Activated B cell treated with CpG ODN at 0.5 μM for 24 hours (primary cell): ENCODE measurements around the gene USP30. TPM values are rescaled to one million over a fixed set of nuclear protein-coding genes. Genes with fewer than 3 reads are reported as not detected.

ENCODE experiments used
- ATAC-seq: fragments of 200-7000 bp; cut with Tn5 transposase; one replicate; pipeline ENCODE4 v1.10.0; 2021; ENCODE audit warnings: low read depth, mild to moderate bottlenecking, moderate library complexity
- CTCF ChIA-PET: fragments of 350-600 bp; sonication (Branson Sonifier 250); formaldehyde crosslinking; loops from one replicate; lab custom pipeline; 2021; ENCODE audit warnings: antibody characterized with exemption; lab: Charles Lee
- POLR2A ChIA-PET: fragments of 350-600 bp; sonication (Branson Sonifier 250); formaldehyde crosslinking; loops from one replicate; lab custom pipeline; 2021; ENCODE audit warnings: antibody characterized with exemption; lab: Charles Lee
- DNase-seq: peaks from one replicate; pipeline ENCODE4 v3.0.0; 2022
- H3K27ac Mint-ChIP-seq: one replicate; pipeline ENCODE4 v1.8.0; 2020; ENCODE audit warnings: mixed read lengths
- H3K27me3 Mint-ChIP-seq: one replicate; pipeline ENCODE4 v1.8.0; 2021; ENCODE audit warnings: mixed read lengths
- H3K36me3 Mint-ChIP-seq: one replicate; pipeline ENCODE4 v1.8.0; 2021; ENCODE audit warnings: low read depth, mixed read lengths
- H3K4me1 Mint-ChIP-seq: one replicate; pipeline ENCODE4 v1.8.0; 2021; ENCODE audit warnings: mixed read lengths
- H3K4me3 Mint-ChIP-seq: one replicate; pipeline ENCODE4 v1.8.0; 2020; ENCODE audit warnings: mild to moderate bottlenecking, mixed read lengths
- H3K9me3 Mint-ChIP-seq: one replicate; pipeline ENCODE4 v1.8.0; 2020; ENCODE audit warnings: mixed read lengths
- CTCF ChIP-seq: fragments of 200-600 bp; IDR thresholded peaks from one replicate; pipeline ENCODE4 v1.8.0; 2022; ENCODE audit warnings: antibody characterized with exemption, mild to moderate bottlenecking
- intact Hi-C: fragments of 100-400 bp; cut with micrococcal nuclease; formaldehyde crosslinking; loops from one replicate; pipeline ENCODE4 v1.15.1; 2024
- total RNA-seq: library from RNA; stranded (reverse); gene quantifications from 2 replicates; pipeline ENCODE4 v1.2.3, GENCODE V29; 2022

The USP30 gene
- total RNA-seq, 1 donor from 2014 or later, result 17.7 TPM

GRCh38 chr12:109098183-109098604 lies 45.8 kb downstream of the USP30 start:
- H3K9me3 Mint-ChIP-seq, result no peaks in the 10 kb centered on the region
- H3K27ac Mint-ChIP-seq, result peak overlapping the region; percentile 41
- TF ChIP-seq CTCF, result no peak
- peaks cover 13% of the 10 kb centered on the region for H3K36me3 Mint-ChIP-seq
- ATAC-seq (peak; percentile 19), DNase-seq (no peak)
- H3K27me3 Mint-ChIP-seq, result no peaks in the 10 kb centered on the region
- intact Hi-C loops, result loop anchor here (1.0 to 10.0 kb wide), 5 partner anchors 46 to 2003 kb away; partner anchors contain the start of genes CORO1C, CRY1, MMAB and MVK
- peaks cover 25% of the 10 kb centered on the region for H3K4me1 Mint-ChIP-seq
- POLR2A ChIA-PET, result interaction anchor here (1.2 to 1.5 kb wide), 2 partner anchors 14 to 45 kb away, joined by 4 to 5 read pairs; no protein-coding TSS in a partner anchor
- CTCF ChIA-PET, result interaction anchor here (3.1 kb wide), 1 partner anchor 14 kb away, joined by 19 read pairs; no protein-coding TSS in a partner anchor
- peak overlapping the region; percentile 84 for H3K4me3 Mint-ChIP-seq

GRCh38 chr12:109098651-109099050 lies 46.3 kb downstream of the USP30 start:
- no peaks in the 10 kb centered on the region for H3K9me3 Mint-ChIP-seq
- peaks cover 20% of the 10 kb centered on the region for H3K4me1 Mint-ChIP-seq
- H3K4me3 Mint-ChIP-seq, result peak overlapping the region; percentile 84
- no peak for DNase-seq
- ChIA-PET POLR2A (interaction anchor here (1.2 to 1.5 kb wide), 2 partner anchors 13 to 45 kb away, joined by 4 to 5 read pairs; no protein-coding TSS in a partner anchor), CTCF (interaction anchor here (3.1 kb wide), 1 partner anchor 14 kb away, joined by 19 read pairs; no protein-coding TSS in a partner anchor)
- no peaks in the 10 kb centered on the region for H3K27me3 Mint-ChIP-seq
- no peak for TF ChIP-seq CTCF
- H3K27ac Mint-ChIP-seq, result no peak overlapping the region
- intact Hi-C loops, result loop anchor here (1.0 to 10.0 kb wide), 5 partner anchors 46 to 2004 kb away; partner anchors contain the start of genes CORO1C, CRY1, MMAB and MVK
- no peak for ATAC-seq
- H3K36me3 Mint-ChIP-seq, result peaks cover 17% of the 10 kb centered on the region

GRCh38 chr12:109099431-109100020 lies 47.1 kb downstream of the USP30 start:
- ChIA-PET CTCF (interaction anchor here (1.1 to 3.1 kb wide), 2 partner anchors 13 to 1181 kb away, joined by 3 to 19 read pairs; no protein-coding TSS in a partner anchor), POLR2A (interaction anchor here (1.2 to 1.5 kb wide), 2 partner anchors 12 to 46 kb away, joined by 4 to 5 read pairs; no protein-coding TSS in a partner anchor)
- ATAC-seq (no peak), DNase-seq (no peak)
- peaks cover 18% of the 10 kb centered on the region for H3K4me1 Mint-ChIP-seq
- peaks cover 24% of the 10 kb centered on the region for H3K36me3 Mint-ChIP-seq
- no peaks in the 10 kb centered on the region for H3K27me3 Mint-ChIP-seq
- TF ChIP-seq CTCF, result no peak
- no peaks in the 10 kb centered on the region for H3K9me3 Mint-ChIP-seq
- intact Hi-C loops, result loop anchor here (2.0 to 10.0 kb wide), 3 partner anchors 473 to 2005 kb away; partner anchors contain the start of genes CRY1, MMAB, MVK and PWP1
- H3K4me3 Mint-ChIP-seq, result peak overlapping the region; percentile 52
- no peak overlapping the region for H3K27ac Mint-ChIP-seq

GRCh38 chr12:109100741-109101140 lies 48.4 kb downstream of the USP30 start:
- no peak for TF ChIP-seq CTCF
- intact Hi-C loops, result no loop called here
- H3K9me3 Mint-ChIP-seq, result no peaks in the 10 kb centered on the region
- H3K27ac Mint-ChIP-seq, result no peak overlapping the region
- ChIA-PET POLR2A (no interaction called here), CTCF (interaction anchor here (1.1 to 3.1 kb wide), 2 partner anchors 12 to 1182 kb away, joined by 3 to 19 read pairs; no protein-coding TSS in a partner anchor)
- H3K36me3 Mint-ChIP-seq, result peaks cover 34% of the 10 kb centered on the region
- peaks cover 18% of the 10 kb centered on the region for H3K4me1 Mint-ChIP-seq
- ATAC-seq (no peak), DNase-seq (no peak)
- no peaks in the 10 kb centered on the region for H3K27me3 Mint-ChIP-seq
- no peak overlapping the region for H3K4me3 Mint-ChIP-seq

- intact Hi-C loops, result no loop called here
- H3K27me3 Mint-ChIP-seq, result no peaks in the 10 kb centered on the region
- peaks cover 18% of the 10 kb centered on the region for H3K4me1 Mint-ChIP-seq
- peaks cover 43% of the 10 kb centered on the region for H3K36me3 Mint-ChIP-seq
- ChIA-PET CTCF (interaction anchor here (2.0 kb wide), 1 partner anchor 10 kb away, joined by 8 read pairs; no protein-coding TSS in a partner anchor), POLR2A (no interaction called here)
- H3K4me3 Mint-ChIP-seq, result no peak overlapping the region
- ATAC-seq, result no peak
- H3K27ac Mint-ChIP-seq, result no peak overlapping the region
- H3K9me3 Mint-ChIP-seq, result no peaks in the 10 kb centered on the region
- no peak for DNase-seq
- TF ChIP-seq CTCF, result no peak
These were observed 50.1 kb downstream of the USP30 start for GRCh38 chr12:109102491-109102890.
